CD14-positive monocyte (primary cell): ENCODE results near the gene PPIL4. TPM values are rescaled to one million over a fixed set of nuclear protein-coding genes. Genes with fewer than 3 reads are reported as not detected.

ENCODE experiments used
- DNase-seq, 3 donors: peaks; one replicate each; pipeline ENCODE4 v3.0.0-alpha.2; 2011 to 2022
- H2AFZ ChIP-seq: 2 replicates; pipeline ENCODE4 v1.6.0; 2012; ENCODE audit warnings: mild to moderate bottlenecking, low read depth, low read length, inconsistent platforms; ENCODE audit not compliant: insufficient read depth, poor library complexity, severe bottlenecking
- H3K27ac ChIP-seq, 2 donors: 1 replicate in 1 of 2; 2 replicates in 1 of 2; pipeline ENCODE4 v1.5.1; 2012 to 2013; ENCODE audit warnings: low read length in 2 of 2, control low read depth in 1 of 2, inconsistent platforms in 1 of 2, low read depth in 1 of 2, mild to moderate bottlenecking in 1 of 2
- H3K27me3 ChIP-seq, 2 donors: one replicate each; pipeline versions ENCODE4 v1.6.0 to v1.6.1; 2011 to 2013; ENCODE audit warnings: low read length in 2 of 2; ENCODE audit not compliant: control insufficient read depth in 2 of 2, insufficient read depth in 2 of 2
- H3K36me3 ChIP-seq, 2 donors: replicated peaks in 1 of 2; 1 replicate in 1 of 2; 2 replicates in 1 of 2; pipeline versions ENCODE4 v1.5.1 to v1.6.1; 2012 to 2013; ENCODE audit warnings: low read length in 2 of 2, control low read depth in 1 of 2, inconsistent platforms in 1 of 2, mild to moderate bottlenecking in 1 of 2; ENCODE audit not compliant: insufficient read depth in 2 of 2, control insufficient read depth in 1 of 2
- H3K4me1 ChIP-seq, 2 donors: 1 replicate in 1 of 2; 2 replicates in 1 of 2; pipeline versions ENCODE4 v1.5.1 to v1.6.1; 2012 to 2013; ENCODE audit warnings: low read length in 2 of 2, control low read depth in 1 of 2, inconsistent platforms in 1 of 2, mild to moderate bottlenecking in 1 of 2, moderate library complexity in 1 of 2; ENCODE audit not compliant: insufficient read depth in 2 of 2, control insufficient read depth in 1 of 2
- H3K4me2 ChIP-seq: replicated peaks from 2 replicates; pipeline ENCODE3; 2012; ENCODE audit warnings: low read length, moderate library complexity, mild to moderate bottlenecking; ENCODE audit not compliant: poor library complexity, severe bottlenecking; ENCODE audit errors: extremely low read depth
- H3K4me3 ChIP-seq, 3 experiments: fragments of 200-600 bp in 1 of 3; sonication (generic) in 1 of 3; replicated peaks in 1 of 3; 1 replicate in 2 of 3; 2 replicates in 1 of 3; pipeline ENCODE4 v1.5.1; 2011 to 2013; ENCODE audit warnings: low read length in 3 of 3, mild to moderate bottlenecking in 3 of 3, control low read depth in 2 of 3, low read depth in 2 of 3, inconsistent platforms in 1 of 3, moderate library complexity in 1 of 3
- H3K79me2 ChIP-seq: 2 replicates; pipeline ENCODE4 v1.6.0; 2012; ENCODE audit warnings: mild to moderate bottlenecking, control low read depth, inconsistent platforms, low read length, moderate library complexity; ENCODE audit not compliant: insufficient read depth
- H3K9ac ChIP-seq: 2 replicates; pipeline ENCODE4 v1.6.0; 2017; ENCODE audit warnings: low read length, mild to moderate bottlenecking; ENCODE audit not compliant: insufficient read depth, poor library complexity, severe bottlenecking
- H3K9me3 ChIP-seq, 2 donors: replicated peaks in 1 of 2; 1 replicate in 1 of 2; 2 replicates in 1 of 2; pipeline versions ENCODE4 v1.5.1 to v1.6.1; 2012 to 2013; ENCODE audit warnings: low read length in 2 of 2, control low read depth in 1 of 2; ENCODE audit not compliant: control insufficient read depth in 1 of 2, insufficient read depth in 1 of 2
- H4K20me1 ChIP-seq: 2 replicates; pipeline ENCODE4 v1.6.0; 2012; ENCODE audit warnings: mild to moderate bottlenecking, low read length, control low read depth, moderate library complexity; ENCODE audit not compliant: insufficient read depth
- H3K27ac Mint-ChIP-seq, 7 donors: one replicate each; pipeline ENCODE4 v1.8.0; 2020; ENCODE audit warnings: mild to moderate bottlenecking in 7 of 7, mixed read lengths in 7 of 7, moderate library complexity in 6 of 7, inconsistent platforms in 2 of 7
- H3K27me3 Mint-ChIP-seq, 3 donors: one replicate each; pipeline ENCODE4 v1.8.0; 2021 to 2022; ENCODE audit warnings: low read depth in 3 of 3, mild to moderate bottlenecking in 3 of 3, mixed read lengths in 3 of 3, moderate library complexity in 3 of 3, inconsistent platforms in 1 of 3
- H3K36me3 Mint-ChIP-seq, 2 donors: one replicate each; pipeline ENCODE4 v1.8.0; 2020; ENCODE audit warnings: mixed read lengths in 2 of 2, inconsistent platforms in 1 of 2, mild to moderate bottlenecking in 1 of 2
- H3K4me1 Mint-ChIP-seq: one replicate; pipeline ENCODE4 v1.8.0; 2020; ENCODE audit warnings: mild to moderate bottlenecking, mixed read lengths
- H3K4me3 Mint-ChIP-seq, 2 donors: one replicate each; pipeline ENCODE4 v1.8.0; 2020; ENCODE audit warnings: mild to moderate bottlenecking in 2 of 2, mixed read lengths in 2 of 2, moderate library complexity in 1 of 2
- H3K9me3 Mint-ChIP-seq, 7 donors: one replicate each; pipeline ENCODE4 v1.8.0; 2020 to 2022; ENCODE audit warnings: mixed read lengths in 7 of 7, mild to moderate bottlenecking in 6 of 7, moderate library complexity in 6 of 7, inconsistent platforms in 2 of 7
- CTCF ChIP-seq: fragments of 200-600 bp; IDR thresholded peaks from one replicate; pipeline ENCODE4 v1.8.0; 2022; ENCODE audit warnings: antibody characterized with exemption, mild to moderate bottlenecking
- WGBS: methylation state at CpG from one replicate; pipeline ENCODE4 v1.1.5; 2013; ENCODE audit warnings: missing lambda C conversion rate; ENCODE audit not compliant: insufficient coverage; 5-methylcytosine and 5-hydroxymethylcytosine counted together
- intact Hi-C, 2 donors: fragments of 100-400 bp; cut with micrococcal nuclease; formaldehyde crosslinking; loops; one replicate each; pipeline versions ENCODE4 v1.15.0 to v1.15.1; 2023
- polyA plus RNA-seq, 3 donors: library from polyadenylated mRNA; depleted of rRNA in 1 of 3; unstranded in 2 of 3; stranded (reverse) in 1 of 3; fragments of 300-500 nt in 2 of 3; fragments of >200 nt in 1 of 3; fragmentation: Illumina TruSeq in 2 of 3; gene quantifications; 1 replicate in 2 of 3; 2 replicates in 1 of 3; pipeline ENCODE4 v1.2.3, GENCODE V29; 2012 to 2021

Gene PPIL4
- polyA plus RNA-seq, 3 donors = 3.5 to 9.2 (median 4.4) TPM

GRCh38 chr6:149459761-149460160 is 86.1 kb downstream of the PPIL4 start:
- H3K4me1 Mint-ChIP-seq = peaks cover 2% of the 10 kb centered on the region

GRCh38 chr6:149458806-149459205 is 87.0 kb downstream of the PPIL4 start:
- no peaks in the 10 kb centered on the region for H3K27me3 ChIP-seq
- H3K36me3 ChIP-seq = peaks cover 27 to 56% of the 10 kb centered on the region in 2 donors
- Mint-ChIP-seq H3K27ac (no peak overlapping the region), H3K27me3 (peaks cover 0 to 6% (median 1%) of the 10 kb centered on the region in 3 donors), H3K4me3 (no peak overlapping the region), H3K9me3 (peaks cover 0 to 2% (median 0%) of the 10 kb centered on the region in 7 donors), H3K4me1 (peaks cover 9% of the 10 kb centered on the region), H3K36me3 (peaks cover 59 to 73% of the 10 kb centered on the region in 2 donors)
- no peak for TF ChIP-seq CTCF
- peaks cover 9 to 10% of the 10 kb centered on the region in 2 donors for H3K4me1 ChIP-seq
- no peaks in the 10 kb centered on the region for H3K9me3 ChIP-seq
- H4K20me1 ChIP-seq = no peaks in the 10 kb centered on the region
- H3K79me2 ChIP-seq = no peaks in the 10 kb centered on the region
- H3K4me3 ChIP-seq = no peak overlapping the region
- no peak overlapping the region for H3K27ac ChIP-seq
- DNase-seq = no peak
- intact Hi-C loops = no loop called here
- no peak overlapping the region for H2AFZ ChIP-seq
- no peak overlapping the region for H3K4me2 ChIP-seq
- WGBS = no CpG with 5 or more reads among the region's 1 CpG
- no peak overlapping the region for H3K9ac ChIP-seq

More at GRCh38 chr6:149459761-149460160, 86.1 kb downstream of the PPIL4 start:
- no peak overlapping the region for H3K4me3 ChIP-seq
- H2AFZ ChIP-seq = no peak overlapping the region
- H3K4me2 ChIP-seq = no peak overlapping the region
- TF ChIP-seq CTCF = no peak
- no peaks in the 10 kb centered on the region for H4K20me1 ChIP-seq
- Mint-ChIP-seq H3K27me3 (peaks cover 0 to 6% (median 1%) of the 10 kb centered on the region in 3 donors), H3K9me3 (peaks cover 0 to 2% (median 0%) of the 10 kb centered on the region in 7 donors), H3K27ac (no peak overlapping the region), H3K4me3 (no peak overlapping the region), H3K36me3 (peaks cover 67 to 79% of the 10 kb centered on the region in 2 donors)
- H3K27ac ChIP-seq = no peak overlapping the region
- 80% methylated on average over 3 of the region's 5 CpGs for WGBS
- no peaks in the 10 kb centered on the region for H3K79me2 ChIP-seq
- no peaks in the 10 kb centered on the region for H3K27me3 ChIP-seq
- peaks cover 29 to 63% of the 10 kb centered on the region in 2 donors for H3K36me3 ChIP-seq
- no peak overlapping the region for H3K9ac ChIP-seq
- intact Hi-C loops = no loop called here
- H3K4me1 ChIP-seq = peaks cover 0 to under 1% of the 10 kb centered on the region in 2 donors
- DNase-seq = no peak
- H3K9me3 ChIP-seq = no peaks in the 10 kb centered on the region
